Vagina (tissue), 2 donors: ENCODE results near the gene TACR3. TPM values are rescaled to one million over a fixed set of nuclear protein-coding genes. Genes with fewer than 3 reads are reported as not detected.
"Not testable (repeated sequence)": the region's sequence is repeated elsewhere in the genome, so short reads cannot be mapped to it uniquely, and the experiment has no call there.

Experiments
- DNase-seq, 2 donors: peaks; one replicate each; pipeline ENCODE4 v3.0.0-alpha.2; 2017; ENCODE audit errors: extremely low spot score in 2 of 2
- H3K27ac ChIP-seq: fragments of 200-600 bp; sonication (generic); one replicate; pipeline ENCODE4 v1.5.1; 2019
- H3K27me3 ChIP-seq: fragments of 200-600 bp; sonication (generic); one replicate; pipeline ENCODE4 v1.5.1; 2019
- H3K36me3 ChIP-seq, 2 donors: fragments of 200-600 bp; sonication (generic); one replicate each; pipeline ENCODE4 v1.5.1; 2017 to 2019
- H3K4me1 ChIP-seq: fragments of 200-600 bp; sonication (generic); one replicate; pipeline ENCODE4 v1.5.1; 2019
- H3K4me3 ChIP-seq, 2 donors: fragments of 200-600 bp; sonication (generic); 1 replicate in 1 of 2; 2 replicates in 1 of 2; pipeline ENCODE4 v1.5.1; 2016 to 2019
- H3K9me3 ChIP-seq: fragments of 200-600 bp; sonication (generic); one replicate; pipeline ENCODE4 v1.5.1; 2019
- CTCF ChIP-seq, 3 experiments: fragments of 450-650 bp in 2 of 3; fragments of 200-600 bp in 1 of 3; sonication (generic) in 1 of 3; IDR thresholded peaks; one replicate each; pipeline ENCODE4 v1.5.1; 2017 to 2019; ENCODE audit warnings: antibody characterized with exemption in 3 of 3, mild to moderate bottlenecking in 2 of 3, moderate library complexity in 2 of 3
- POLR2A ChIP-seq, 2 donors: fragments of 450-650 bp; IDR thresholded peaks; one replicate each; pipeline ENCODE4 v1.6.1; 2017; ENCODE audit warnings: antibody characterized with exemption in 2 of 2, mild to moderate bottlenecking in 2 of 2, moderate library complexity in 2 of 2
- POLR2AphosphoS5 ChIP-seq, 2 donors: sonication (generic); formaldehyde crosslinking; IDR thresholded peaks; one replicate each; pipeline ENCODE4 v1.9.0; 2017; ENCODE audit warnings: antibody characterized with exemption in 2 of 2, mild to moderate bottlenecking in 2 of 2, low read depth in 1 of 2; ENCODE audit not compliant: insufficient read depth in 1 of 2
- intact Hi-C: fragments of 100-400 bp; cut with DNase I; formaldehyde crosslinking; loops from one replicate; pipeline ENCODE4 v1.15.1; 2023
- total RNA-seq: library from RNA; depleted of rRNA; stranded (reverse); fragments of >200 nt; gene quantifications from one replicate; pipeline ENCODE4 v1.2.3, GENCODE V29; 2016

Gene TACR3
- total RNA-seq, 1 donor from 2014 or later, result not detected

GRCh38 chr4:103721251-103721650 is 1.5 kb upstream of the TACR3 start:
- no peak for TF ChIP-seq POLR2AphosphoS5 (IDR thresholded peaks at IDR 0.05; ENCODE audit: insufficient read depth in 1 of 2, low read depth in 1 of 2)
- no peak for TF ChIP-seq POLR2A (IDR thresholded peaks at IDR 0.05)
- TF ChIP-seq CTCF (IDR thresholded peaks at IDR 0.05), result no peak
- no peak for DNase-seq
- intact Hi-C loops, result no loop called here

GRCh38 chr4:103720661-103721060 is 876 bp upstream of the TACR3 start:
- no peaks in the 10 kb centered on the region for H3K27me3 ChIP-seq
- no peaks in the 10 kb centered on the region for H3K36me3 ChIP-seq
- H3K4me3 ChIP-seq, result no peak overlapping the region
- intact Hi-C loops, result no loop called here
- no peaks in the 10 kb centered on the region for H3K4me1 ChIP-seq
- TF ChIP-seq POLR2AphosphoS5 (IDR thresholded peaks at IDR 0.05; ENCODE audit: insufficient read depth in 1 of 2, low read depth in 1 of 2), result no peak
- TF ChIP-seq CTCF (IDR thresholded peaks at IDR 0.05), result no peak
- no peak for TF ChIP-seq POLR2A (IDR thresholded peaks at IDR 0.05)
- no peak for DNase-seq
- no peaks in the 10 kb centered on the region for H3K9me3 ChIP-seq
- H3K27ac ChIP-seq, result no peak overlapping the region

More at GRCh38 chr4:103721251-103721650, 1.5 kb upstream of the TACR3 start:
- no peaks in the 10 kb centered on the region for H3K36me3 ChIP-seq
- no peaks in the 10 kb centered on the region for H3K27me3 ChIP-seq
- H3K4me1 ChIP-seq, result no peaks in the 10 kb centered on the region
- no peaks in the 10 kb centered on the region for H3K9me3 ChIP-seq
- H3K4me3 ChIP-seq, result no peak overlapping the region
- no peak overlapping the region for H3K27ac ChIP-seq

DNA sequence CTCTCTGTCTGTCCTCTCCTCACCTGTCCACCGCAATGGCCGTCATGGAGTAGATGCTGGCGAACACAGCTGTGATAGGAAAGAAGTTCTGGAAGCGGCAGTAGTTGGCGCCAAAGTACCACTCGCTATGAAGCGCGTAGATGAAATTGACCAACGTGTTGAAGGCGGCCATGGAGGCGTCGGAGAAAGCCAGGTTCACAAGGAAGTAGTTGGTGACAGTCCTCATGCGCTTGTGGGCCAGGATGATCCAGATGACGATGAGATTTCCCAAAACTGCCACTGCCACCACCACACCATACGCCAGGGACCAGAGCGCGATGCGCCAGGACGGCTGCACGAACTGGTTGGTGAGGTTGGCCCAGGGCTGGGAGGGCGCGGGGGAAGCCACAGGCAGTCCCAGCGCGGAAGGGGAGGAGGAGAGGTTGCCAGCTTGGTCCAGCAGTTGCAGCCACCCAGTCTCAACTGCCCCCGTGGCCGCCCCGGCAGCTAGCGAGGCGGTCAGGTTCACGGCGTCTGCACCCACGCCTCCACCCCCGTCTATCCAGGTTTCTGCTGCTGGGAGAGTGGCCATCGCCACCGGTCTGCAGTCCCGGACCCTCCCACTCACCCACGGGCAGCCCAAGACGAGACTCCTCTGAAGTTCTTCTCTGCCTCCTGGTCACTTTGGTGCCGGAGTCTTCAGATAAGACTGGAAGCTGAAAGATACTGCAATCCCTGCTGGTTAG is 518 bp downstream of the TACR3 start:
- Histone ChIP-seq H3K27ac (no peak overlapping the region), H3K9me3 (no peaks in the 10 kb centered on the region), H3K4me3 (no peak overlapping the region), H3K36me3 (no peaks in the 10 kb centered on the region), H3K27me3 (no peaks in the 10 kb centered on the region), H3K4me1 (no peaks in the 10 kb centered on the region)
- intact Hi-C loops, result no loop called here
- TF ChIP-seq POLR2AphosphoS5 (IDR thresholded peaks at IDR 0.05; ENCODE audit: insufficient read depth in 1 of 2, low read depth in 1 of 2) (no peak), CTCF (IDR thresholded peaks at IDR 0.05) (no peak), POLR2A (IDR thresholded peaks at IDR 0.05) (no peak)
- no peak for DNase-seq

DNA sequence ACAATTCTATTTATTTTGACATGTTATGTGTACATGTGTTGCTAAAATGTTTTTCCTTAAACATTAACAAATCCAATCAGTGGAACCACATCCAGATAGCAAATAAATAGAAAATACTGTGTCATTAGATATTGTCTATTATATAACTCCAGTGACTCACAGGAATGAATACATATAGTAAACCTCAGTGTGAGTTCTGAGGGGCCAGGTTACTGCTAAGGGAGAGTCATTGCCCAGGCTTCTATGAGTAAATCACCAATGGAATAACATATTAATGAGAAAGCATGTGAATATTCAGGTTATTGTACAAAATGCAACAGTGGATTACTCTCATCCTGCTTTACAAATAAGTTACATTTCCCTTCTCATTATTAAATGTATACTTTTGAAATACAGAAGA is 27.2 kb downstream of the TACR3 start:
- H3K27ac ChIP-seq, result no peak overlapping the region
- intact Hi-C loops, result no loop called here
- no peaks in the 10 kb centered on the region for H3K36me3 ChIP-seq
- no peak for DNase-seq
- no peaks in the 10 kb centered on the region for H3K4me1 ChIP-seq
- TF ChIP-seq POLR2AphosphoS5 (IDR thresholded peaks at IDR 0.05; ENCODE audit: insufficient read depth in 1 of 2, low read depth in 1 of 2) (no peak), CTCF (IDR thresholded peaks at IDR 0.05) (no peak), POLR2A (IDR thresholded peaks at IDR 0.05) (no peak)
- H3K27me3 ChIP-seq, result no peaks in the 10 kb centered on the region
- H3K9me3 ChIP-seq, result no peaks in the 10 kb centered on the region
- H3K4me3 ChIP-seq, result no peak overlapping the region

- Histone ChIP-seq H3K4me3 (no peak overlapping the region), H3K9me3 (no peaks in the 10 kb centered on the region), H3K36me3 (no peaks in the 10 kb centered on the region), H3K27ac (no peak overlapping the region), H3K4me1 (no peaks in the 10 kb centered on the region), H3K27me3 (no peaks in the 10 kb centered on the region)
- TF ChIP-seq POLR2AphosphoS5 (IDR thresholded peaks at IDR 0.05; ENCODE audit: insufficient read depth in 1 of 2, low read depth in 1 of 2), result no peak
- TF ChIP-seq POLR2A (IDR thresholded peaks at IDR 0.05), result no peak
- no peak for TF ChIP-seq CTCF (IDR thresholded peaks at IDR 0.05)
- no peak for DNase-seq
- intact Hi-C loops, result no loop called here
Observed at GRCh38 chr4:103673983-103674382, 45.8 kb downstream of the TACR3 start.

GRCh38 chr4:103666764-103667163 is 53.0 kb downstream of the TACR3 start:
- H3K9me3 ChIP-seq, H3K4me1 ChIP-seq, H3K27me3 ChIP-seq, intact Hi-C loops, H3K27ac ChIP-seq, H3K4me3 ChIP-seq, DNase-seq, H3K36me3 ChIP-seq: not testable (repeated sequence)
